Tibial nerve (tissue), 4 donors: ENCODE data around the gene LTN1. TPM values are rescaled to one million over a fixed set of nuclear protein-coding genes. Genes with fewer than 3 reads are reported as not detected.

Source experiments
- DNase-seq, 2 donors: peaks; one replicate each; pipeline ENCODE4 v3.0.0-alpha.2; 2019; ENCODE audit warnings: low spot score in 2 of 2
- H3K27ac ChIP-seq, 4 donors: fragments of 200-600 bp; sonication (generic) in 3 of 4; one replicate each; pipeline ENCODE4 v1.5.1; 2017 to 2019; ENCODE audit warnings: mild to moderate bottlenecking in 1 of 4
- H3K27me3 ChIP-seq, 2 donors: fragments of 200-600 bp; sonication (generic) in 1 of 2; one replicate each; pipeline versions ENCODE4 v1.5.1 to v1.6.0; 2017 to 2019
- H3K36me3 ChIP-seq, 3 donors: fragments of 200-600 bp; sonication (generic); one replicate each; pipeline ENCODE4 v1.5.1; 2018 to 2019
- H3K4me1 ChIP-seq, 4 donors: fragments of 200-600 bp; sonication (generic) in 3 of 4; one replicate each; pipeline ENCODE4 v1.5.1; 2017 to 2019
- H3K4me3 ChIP-seq, 4 donors: fragments of 200-600 bp; sonication (generic) in 3 of 4; one replicate each; pipeline ENCODE4 v1.5.1; 2017 to 2019; ENCODE audit warnings: mild to moderate bottlenecking in 1 of 4, moderate library complexity in 1 of 4
- H3K9me3 ChIP-seq, 4 donors: fragments of 200-600 bp; sonication (generic) in 3 of 4; one replicate each; pipeline ENCODE4 v1.5.1; 2017 to 2019
- EP300 ChIP-seq, 2 donors: sonication (generic); formaldehyde crosslinking; IDR thresholded peaks; one replicate each; pipeline ENCODE4 v1.6.1; 2017; ENCODE audit warnings: antibody characterized with exemption in 2 of 2, mild to moderate bottlenecking in 1 of 2
- POLR2A ChIP-seq, 2 donors: fragments of 450-650 bp; IDR thresholded peaks; one replicate each; pipeline ENCODE4 v1.6.1; 2017; ENCODE audit warnings: antibody characterized with exemption in 2 of 2, mild to moderate bottlenecking in 2 of 2, moderate library complexity in 2 of 2
- WGBS, 2 donors: methylation state at CpG; one replicate each; pipeline ENCODE4 v1.1.5; 2018; 5-methylcytosine and 5-hydroxymethylcytosine counted together
- total RNA-seq, 4 donors: library from RNA; depleted of rRNA; stranded (reverse); fragments of >200 nt; gene quantifications; one replicate each; pipeline ENCODE4 v1.1.0, GENCODE V29; 2016
- TF ChIP-seq, protein P1 (sequence below), 5 experiments: fragments of 200-600 bp in 3 of 5; fragments of 450-650 bp in 2 of 5; sonication (generic) in 3 of 5; IDR thresholded peaks; one replicate each; pipeline ENCODE4 v1.5.1; 2016 to 2019; ENCODE audit warnings: antibody characterized with exemption in 5 of 5, mild to moderate bottlenecking in 3 of 5, moderate library complexity in 2 of 5

Gene LTN1
- total RNA-seq, 4 donors from 2014 or later, result 25.2 to 45.4 (median 29.4) TPM

DNA sequence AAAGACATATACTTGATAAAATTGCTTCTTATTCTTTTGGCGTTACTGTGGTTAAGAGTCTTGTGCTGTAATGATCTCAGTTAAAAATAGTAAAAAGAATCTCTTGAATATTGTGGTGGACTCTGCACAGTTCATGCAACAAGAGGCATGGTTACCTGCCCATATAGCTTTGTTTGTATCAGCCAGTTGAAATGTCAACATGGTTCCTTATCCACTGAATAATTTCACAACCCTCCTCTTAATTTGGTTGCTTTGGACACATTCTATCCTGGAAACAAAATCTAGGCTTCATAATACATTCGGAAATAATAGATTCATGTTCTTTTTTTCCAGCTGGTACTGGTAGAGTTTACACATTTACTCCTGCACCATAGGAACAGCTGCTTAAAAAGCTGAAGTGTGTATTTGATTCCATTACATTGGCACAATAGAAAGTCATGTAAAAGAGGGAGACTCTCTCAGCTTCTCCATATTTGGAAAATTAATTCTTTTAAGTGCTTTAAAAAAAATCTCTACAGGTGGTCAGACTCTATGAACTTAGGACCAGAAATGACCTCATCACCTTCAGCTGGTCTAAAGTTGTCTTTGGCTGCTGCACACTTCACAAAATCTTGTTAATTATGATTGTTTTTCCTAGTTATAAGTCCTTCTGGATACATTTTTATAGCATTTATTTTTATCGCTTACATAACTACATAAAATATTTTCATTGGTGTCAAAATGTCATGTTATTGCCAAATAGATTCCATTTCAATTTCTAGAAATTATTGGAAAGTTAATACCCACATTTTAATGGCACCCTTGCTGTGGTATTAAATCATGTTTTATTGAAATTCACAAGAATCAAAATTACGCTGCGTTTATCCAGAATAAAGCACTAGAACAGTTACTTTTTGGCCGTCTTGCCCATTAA is 100.2 kb downstream of the LTN1 start:
- Histone ChIP-seq H3K9me3 (peaks cover 0 to 5% (median 0%) of the 10 kb centered on the region in 4 donors), H3K27me3 (no peaks in the 10 kb centered on the region), H3K4me3 (no peak overlapping the region), H3K27ac (peak overlapping the region in 2 of 4 donors; percentile 14 to 56), H3K36me3 (no peaks in the 10 kb centered on the region), H3K4me1 (peaks cover 0 to 6% (median 0%) of the 10 kb centered on the region in 4 donors)
- no peak for DNase-seq
- 51 to 59% methylated on average over 6 of the region's 6 CpGs for WGBS, 2 donors
- no peak for TF ChIP-seq EP300 (IDR thresholded peaks at IDR 0.05)
- TF ChIP-seq, protein P1, sequence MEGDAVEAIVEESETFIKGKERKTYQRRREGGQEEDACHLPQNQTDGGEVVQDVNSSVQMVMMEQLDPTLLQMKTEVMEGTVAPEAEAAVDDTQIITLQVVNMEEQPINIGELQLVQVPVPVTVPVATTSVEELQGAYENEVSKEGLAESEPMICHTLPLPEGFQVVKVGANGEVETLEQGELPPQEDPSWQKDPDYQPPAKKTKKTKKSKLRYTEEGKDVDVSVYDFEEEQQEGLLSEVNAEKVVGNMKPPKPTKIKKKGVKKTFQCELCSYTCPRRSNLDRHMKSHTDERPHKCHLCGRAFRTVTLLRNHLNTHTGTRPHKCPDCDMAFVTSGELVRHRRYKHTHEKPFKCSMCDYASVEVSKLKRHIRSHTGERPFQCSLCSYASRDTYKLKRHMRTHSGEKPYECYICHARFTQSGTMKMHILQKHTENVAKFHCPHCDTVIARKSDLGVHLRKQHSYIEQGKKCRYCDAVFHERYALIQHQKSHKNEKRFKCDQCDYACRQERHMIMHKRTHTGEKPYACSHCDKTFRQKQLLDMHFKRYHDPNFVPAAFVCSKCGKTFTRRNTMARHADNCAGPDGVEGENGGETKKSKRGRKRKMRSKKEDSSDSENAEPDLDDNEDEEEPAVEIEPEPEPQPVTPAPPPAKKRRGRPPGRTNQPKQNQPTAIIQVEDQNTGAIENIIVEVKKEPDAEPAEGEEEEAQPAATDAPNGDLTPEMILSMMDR (IDR thresholded peaks at IDR 0.05), result no peak
- TF ChIP-seq POLR2A (IDR thresholded peaks at IDR 0.05), result no peak

DNA sequence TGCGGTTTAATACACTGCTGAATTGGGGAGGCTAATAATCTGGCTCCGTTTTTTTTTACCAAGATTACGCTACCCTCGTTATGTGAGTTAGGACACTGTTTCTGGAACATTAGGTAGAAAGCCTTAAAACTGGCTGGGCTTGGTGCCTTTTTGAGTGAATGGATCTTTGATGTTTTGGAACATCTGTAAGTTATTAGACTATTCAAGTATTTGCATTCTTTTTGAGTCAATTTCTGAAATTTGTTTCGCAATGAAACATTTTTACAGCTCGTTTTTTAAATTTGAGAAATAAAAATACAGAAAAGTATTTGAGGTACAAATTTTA is 106.9 kb downstream of the LTN1 start:
- peaks cover 0 to 25% (median 7%) of the 10 kb centered on the region in 4 donors for H3K4me1 ChIP-seq
- TF ChIP-seq EP300 (IDR thresholded peaks at IDR 0.05) (no peak), POLR2A (IDR thresholded peaks at IDR 0.05) (no peak)
- TF ChIP-seq, protein P1 (IDR thresholded peaks at IDR 0.05), result no peak
- no peaks in the 10 kb centered on the region for H3K9me3 ChIP-seq
- H3K4me3 ChIP-seq, result peak overlapping the region in 2 of 4 donors; percentile 61 to 69
- H3K27me3 ChIP-seq, result no peaks in the 10 kb centered on the region
- WGBS, 2 donors, result 52 to 63% methylated on average over 6 of the region's 6 CpGs
- DNase-seq, result peak in 1 of 2 donors; percentile 59
- H3K27ac ChIP-seq, result peak overlapping the region; percentile 91 to 94 (median 92)
- H3K36me3 ChIP-seq, result peaks cover 0 to 15% (median 3%) of the 10 kb centered on the region in 3 donors

DNA sequence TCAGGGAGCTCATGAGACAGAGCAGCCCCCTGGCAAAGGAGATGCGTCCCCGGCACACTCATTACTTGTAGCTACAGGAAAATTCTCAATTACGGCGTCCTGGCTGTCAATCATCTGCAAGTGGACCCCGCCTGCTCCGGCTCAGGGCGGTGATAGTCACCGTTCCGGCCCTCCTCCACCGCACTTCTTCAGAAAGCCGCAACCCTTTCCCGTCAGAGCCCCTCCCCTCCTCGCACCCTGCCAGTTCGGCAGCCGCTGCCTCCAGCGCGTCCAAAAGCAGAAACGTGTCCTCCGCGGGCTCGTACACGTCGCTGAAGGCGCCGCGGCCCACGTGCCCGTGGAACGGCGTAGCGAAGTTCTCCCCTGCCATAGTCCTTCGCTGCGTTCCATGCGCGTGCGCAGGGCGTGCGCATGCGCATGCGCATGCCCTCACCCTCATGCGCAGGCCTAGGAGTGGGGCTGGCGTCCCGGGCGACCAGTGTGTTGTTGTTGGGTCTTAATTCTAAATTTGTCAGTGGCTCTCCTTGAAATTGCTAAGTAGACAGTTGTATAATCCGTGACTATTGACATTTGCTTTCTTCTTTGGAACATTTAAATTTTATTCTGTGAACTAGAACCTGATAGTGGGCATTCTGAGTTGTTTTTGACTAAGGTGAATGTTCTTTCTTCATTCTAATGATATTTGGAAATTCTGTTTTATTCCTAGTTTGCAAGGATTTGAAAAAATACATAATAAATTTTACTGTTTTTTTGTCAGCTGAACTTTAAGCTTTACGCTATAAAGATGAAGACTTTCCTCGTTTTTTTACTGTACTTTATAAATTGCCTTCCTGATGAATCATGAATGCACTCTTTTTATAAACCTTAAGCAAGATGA is 107.5 kb downstream of the LTN1 start:
- Histone ChIP-seq H3K27me3 (no peaks in the 10 kb centered on the region), H3K9me3 (no peaks in the 10 kb centered on the region), H3K36me3 (peaks cover 0 to 18% (median 3%) of the 10 kb centered on the region in 3 donors), H3K4me3 (peak overlapping the region; percentile 52 to 69 (median 64)), H3K27ac (peak overlapping the region; percentile 91 to 94 (median 92)), H3K4me1 (peaks cover 0 to 25% (median 7%) of the 10 kb centered on the region in 4 donors)
- WGBS, 2 donors, result 4 to 6% methylated on average over 24 to 47 of the region's 47 CpGs
- DNase-seq, result peak; percentile 68 to 79
- TF ChIP-seq EP300 (IDR thresholded peaks at IDR 0.05), result peak in 1 of 2 donors; percentile 99
- TF ChIP-seq POLR2A (IDR thresholded peaks at IDR 0.05), result peak; percentile 84 to 91
- TF ChIP-seq, protein P1 (IDR thresholded peaks at IDR 0.05), result peak in 1 of 5 experiments; percentile 32

DNA sequence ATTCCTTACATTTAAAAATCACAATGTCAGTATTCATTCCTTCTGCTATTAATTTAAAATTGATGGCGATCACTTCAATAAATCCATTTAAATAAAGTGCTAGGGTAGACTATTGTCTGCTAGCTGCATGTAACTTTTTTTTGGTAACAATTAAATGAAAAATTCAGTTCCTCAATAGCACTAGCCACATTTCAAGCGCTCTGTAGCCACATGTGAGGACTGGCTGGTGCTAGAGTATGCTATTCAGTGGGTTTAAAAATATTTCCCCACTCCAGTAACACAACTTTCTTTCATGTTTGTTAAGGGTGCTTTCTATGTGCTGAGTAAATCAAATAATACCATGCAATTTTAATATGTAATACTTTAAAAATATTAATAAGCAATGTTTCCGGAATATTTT is 108.2 kb downstream of the LTN1 start:
- Histone ChIP-seq H3K36me3 (peaks cover 0 to 26% (median 3%) of the 10 kb centered on the region in 3 donors), H3K4me1 (peaks cover 0 to 25% (median 7%) of the 10 kb centered on the region in 4 donors), H3K27me3 (no peaks in the 10 kb centered on the region), H3K27ac (peak overlapping the region; percentile 91 to 94 (median 92)), H3K4me3 (peak overlapping the region; percentile 52 to 69 (median 64)), H3K9me3 (no peaks in the 10 kb centered on the region)
- TF ChIP-seq, protein P1 (IDR thresholded peaks at IDR 0.05), result no peak
- TF ChIP-seq EP300 (IDR thresholded peaks at IDR 0.05) (no peak), POLR2A (IDR thresholded peaks at IDR 0.05) (no peak)
- DNase-seq, result no peak
- WGBS, 2 donors, result 15 to 18% methylated on average over 3 of the region's 3 CpGs
